HG02840 (cell line): ENCODE results near the gene SH2D4B.
A peak's percentile ranks its signal among the peaks of the same experiment; 100 is the strongest.

Source experiments
- ATAC-seq: cut with Tn5 transposase; IDR thresholded peaks from one replicate; pipeline ENCODE4 v1.9.1; 2021; ENCODE audit warnings: mild to moderate bottlenecking, moderate library complexity, moderate number of reproducible peaks; ENCODE audit not compliant: unreplicated experiment, low FRiP score

The SH2D4B gene

GRCh38 chr10:80537736-80538480 is at the start of gene SH2D4B:
SH2D4B (plus strand) TSS chr10:80537902; CDS start chr10:80538332, 430 bp downstream.
- ATAC-seq = no peak

- ATAC-seq = no peak
These were observed 49.1 kb upstream of the SH2D4B start for GRCh38 chr10:80488539-80489066.

DNA sequence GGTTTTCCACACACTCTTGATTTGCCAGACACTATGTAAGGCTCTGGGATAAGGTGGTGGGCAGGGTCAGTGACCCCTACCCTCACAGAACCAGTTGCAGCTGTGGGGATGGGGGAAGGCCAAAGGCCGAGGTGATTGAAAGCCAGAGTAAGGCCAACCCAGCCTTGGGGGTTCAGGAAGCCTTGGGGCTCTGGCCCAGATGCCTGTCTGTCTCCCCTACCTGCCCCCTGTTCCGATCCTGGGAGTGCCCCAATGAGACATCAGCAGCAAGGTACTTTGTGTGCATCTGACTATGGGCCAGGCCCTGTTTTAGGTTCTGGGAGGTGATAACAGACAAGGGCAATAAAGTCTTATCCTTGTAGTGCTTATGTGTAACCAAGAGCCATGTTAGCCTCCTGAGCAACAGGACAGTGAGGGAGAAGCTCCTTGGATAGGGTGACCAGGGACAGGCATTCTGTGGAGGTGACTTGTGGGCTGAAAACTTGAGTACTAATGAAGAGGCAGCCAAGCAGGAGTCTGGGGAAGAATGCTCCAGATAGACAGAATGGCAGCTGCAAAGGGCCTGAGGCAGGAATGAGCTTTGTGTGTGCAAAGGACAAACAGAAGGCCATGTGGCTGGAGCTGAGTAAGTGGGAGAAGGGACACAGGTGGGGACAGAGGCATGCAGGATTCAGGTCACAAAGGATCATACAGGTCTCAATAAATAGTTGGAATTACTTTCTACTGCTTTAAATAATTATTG is 48.2 kb upstream of the SH2D4B start:
- no peak for ATAC-seq

- ATAC-seq = no peak
These were observed 46.2 kb upstream of the SH2D4B start for GRCh38 chr10:80491251-80492102.

DNA sequence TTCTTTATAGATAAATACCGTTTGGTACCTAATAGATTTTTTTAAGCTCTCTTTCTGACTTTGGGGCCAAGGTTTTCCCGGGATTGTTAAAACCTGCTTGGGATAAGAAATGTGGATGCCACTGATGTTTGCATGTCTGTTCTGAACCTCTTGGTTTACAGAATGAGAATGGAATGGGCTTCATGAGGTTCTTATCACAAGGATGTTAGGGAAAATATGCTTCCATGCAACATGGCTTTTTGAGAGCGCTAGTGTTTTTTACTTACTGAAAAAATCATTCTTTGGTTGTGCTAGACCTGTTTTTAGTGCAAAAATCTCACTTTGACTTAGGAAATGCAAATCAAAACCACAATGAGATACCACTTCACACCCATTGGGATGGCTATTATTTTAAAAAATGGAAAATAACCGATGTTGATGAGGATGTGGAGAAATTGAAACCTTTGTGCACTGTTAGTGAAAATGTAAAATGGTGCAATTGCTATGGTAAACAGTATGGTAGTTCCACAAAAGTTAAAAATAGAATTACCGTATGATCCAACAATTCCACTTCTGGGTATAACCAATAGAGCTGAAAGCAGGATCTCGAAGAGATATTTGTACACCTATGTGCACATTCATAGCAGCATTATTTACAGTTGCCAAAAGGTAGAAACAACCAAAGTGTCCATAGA is 44.7 kb upstream of the SH2D4B start:
- ATAC-seq = no peak

DNA sequence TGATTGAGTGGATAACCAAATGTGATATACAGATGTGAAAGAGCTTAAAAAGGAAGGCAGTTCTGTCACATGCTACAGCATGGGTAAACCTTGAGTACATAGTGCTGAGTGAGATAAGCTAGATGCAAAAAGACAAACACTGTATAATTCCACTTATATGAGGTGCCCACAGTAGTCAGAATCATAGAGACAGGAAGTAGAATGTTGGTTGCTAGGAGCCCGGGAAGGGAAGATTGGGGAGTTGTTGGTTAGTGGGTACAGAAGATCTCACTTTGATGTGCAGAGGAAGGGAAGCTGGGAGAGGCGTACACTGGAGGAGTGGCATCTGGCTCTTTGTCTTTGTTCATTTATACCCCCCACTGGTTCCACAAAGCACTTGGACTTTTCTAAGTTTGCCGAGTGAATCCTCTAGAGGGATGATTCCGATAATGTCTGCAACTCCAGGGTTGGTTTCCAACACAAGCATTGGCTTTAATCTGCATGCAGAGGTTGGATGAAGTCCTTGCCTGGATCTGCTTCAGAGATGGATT is 44.1 kb upstream of the SH2D4B start:
- no peak for ATAC-seq

DNA sequence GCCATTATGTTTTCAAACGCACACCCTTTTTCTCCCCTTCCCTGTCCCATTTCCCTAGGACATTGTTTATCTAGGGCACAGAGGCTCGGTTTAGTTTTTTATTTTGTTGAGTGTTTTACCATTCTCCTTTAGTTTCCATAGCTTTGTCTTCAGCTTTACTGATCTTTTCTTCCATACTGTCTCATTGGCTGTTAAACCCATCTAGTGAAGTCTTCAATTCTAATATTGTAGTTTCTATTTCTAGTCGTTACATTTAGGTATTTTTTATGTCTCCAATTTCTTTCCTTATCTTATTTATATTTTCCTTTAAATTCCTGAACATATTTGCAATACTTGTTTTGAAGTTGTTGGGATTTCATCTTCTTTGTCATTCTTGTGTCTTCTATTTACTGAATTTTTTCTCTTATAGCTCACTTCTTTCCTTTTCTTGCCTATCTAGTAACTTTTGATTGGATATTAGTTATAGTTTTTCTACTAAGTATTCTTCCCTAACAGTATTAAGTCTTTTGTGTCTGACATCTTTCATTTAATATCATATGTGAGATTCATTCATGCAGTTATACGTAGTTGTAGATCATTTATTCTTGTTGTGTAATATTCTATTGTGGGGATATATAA is 41.0 kb upstream of the SH2D4B start:
- no peak for ATAC-seq

GRCh38 chr10:80497187-80498077 is 40.3 kb upstream of the SH2D4B start:
- ATAC-seq = no peak

DNA sequence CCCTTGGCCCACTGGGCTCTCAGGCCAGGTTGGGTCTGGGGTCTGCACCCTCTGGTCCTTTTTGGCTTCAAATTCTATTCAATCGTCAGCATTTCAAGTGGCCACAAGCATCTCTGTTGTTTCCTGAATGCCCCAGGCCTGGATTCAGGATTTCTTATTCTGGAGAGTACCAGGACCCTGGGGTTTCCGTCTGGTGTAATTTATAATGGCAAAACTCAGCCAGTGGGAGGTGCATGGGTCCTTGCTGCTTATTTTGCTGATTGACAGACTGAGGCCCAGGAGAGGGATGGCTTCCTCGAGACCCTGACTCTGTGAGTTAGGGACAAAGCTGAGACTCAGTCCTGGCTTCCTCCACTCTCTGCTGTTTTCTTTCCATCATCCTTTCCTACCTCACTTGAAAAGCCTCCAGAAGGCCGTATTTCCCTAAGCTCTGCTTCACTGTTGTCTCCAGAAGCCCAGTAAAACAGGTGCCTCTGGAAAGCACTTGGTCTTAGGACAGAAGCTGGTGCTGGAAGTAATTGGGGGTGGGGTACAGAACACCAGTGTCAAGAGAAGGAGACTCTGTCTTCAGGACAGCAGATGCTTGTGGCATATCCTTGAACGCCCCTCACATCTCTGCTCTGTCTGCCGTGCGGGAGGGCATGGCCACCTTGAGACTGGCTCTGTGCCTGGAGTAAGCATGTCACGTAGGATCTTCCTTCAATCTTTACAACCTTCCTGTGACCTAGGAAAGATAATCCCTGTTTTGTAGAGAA is 39.4 kb upstream of the SH2D4B start:
- ATAC-seq = no peak

GRCh38 chr10:80498833-80499741 is 38.6 kb upstream of the SH2D4B start:
- no peak for ATAC-seq

DNA sequence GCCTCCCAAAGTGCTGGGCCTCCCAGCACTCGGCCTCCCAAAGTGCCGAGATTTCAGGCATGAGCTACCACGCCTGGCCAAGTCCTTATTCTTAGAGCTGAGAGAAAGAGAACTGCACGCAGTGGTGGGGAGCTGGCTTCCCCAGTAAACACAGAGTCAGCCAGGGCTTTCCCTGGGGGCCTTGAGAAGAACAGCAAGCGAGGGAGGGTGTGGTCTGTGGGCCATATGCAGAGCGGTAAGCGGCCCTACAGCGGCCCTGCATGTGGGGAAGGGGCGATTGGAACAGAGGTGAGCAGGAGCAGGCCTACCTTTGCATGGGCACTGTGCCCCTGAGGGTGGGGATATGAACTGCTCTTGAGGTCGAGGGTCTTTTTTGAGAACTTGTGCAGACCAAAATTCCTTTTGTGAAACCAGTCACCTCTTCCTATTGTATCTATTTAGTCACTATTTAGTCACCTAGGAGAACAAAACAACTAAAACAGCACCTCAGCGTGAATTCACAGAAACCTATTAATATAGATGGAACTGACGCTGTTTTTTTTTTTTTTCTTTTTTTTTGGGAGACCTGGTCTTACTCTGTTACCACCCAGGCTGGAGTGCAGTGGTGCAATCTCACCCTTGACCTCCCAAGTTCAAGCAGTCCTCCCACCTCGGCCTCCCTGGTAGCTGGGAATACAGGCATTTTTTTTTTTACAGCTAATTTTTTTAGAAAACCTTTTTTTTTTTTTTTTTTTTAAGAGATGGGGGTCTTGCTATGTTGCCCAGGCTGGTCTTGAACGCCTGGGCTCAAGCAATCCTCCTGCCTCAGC is 36.9 kb upstream of the SH2D4B start:
- ATAC-seq = peak; percentile 61

GRCh38 chr10:80501381-80501912 is 36.3 kb upstream of the SH2D4B start:
- ATAC-seq = no peak

GRCh38 chr10:80501913-80502521 is 35.7 kb upstream of the SH2D4B start:
- ATAC-seq = no peak

GRCh38 chr10:80502621-80503583 is 34.8 kb upstream of the SH2D4B start:
- ATAC-seq = no peak
